Liver (tissue), 9 donors: ENCODE results near the gene MRPS30. TPM values are rescaled to one million over a fixed set of nuclear protein-coding genes. Genes with fewer than 3 reads are reported as not detected.

ENCODE experiments used
- DNase-seq: peaks from one replicate; pipeline ENCODE4 v3.0.0-alpha.2; 2017; ENCODE audit warnings: low spot score
- H3K27ac ChIP-seq, 2 donors: one replicate each; pipeline ENCODE4 v1.7.0; 2013; ENCODE audit warnings: inconsistent platforms in 2 of 2, low read length in 2 of 2, control low read depth in 1 of 2, low read depth in 1 of 2, mild to moderate bottlenecking in 1 of 2
- H3K27me3 ChIP-seq, 4 donors: one replicate each; pipeline versions ENCODE4 v1.6.1 to v1.7.0; 2013; ENCODE audit warnings: low read length in 3 of 4, inconsistent platforms in 1 of 4, mild to moderate bottlenecking in 1 of 4, moderate library complexity in 1 of 4; ENCODE audit not compliant: control insufficient read depth in 4 of 4, insufficient read depth in 4 of 4
- H3K36me3 ChIP-seq, 4 donors: one replicate each; pipeline versions ENCODE4 v1.6.1 to v1.7.0; 2013; ENCODE audit warnings: low read length in 3 of 4, mild to moderate bottlenecking in 3 of 4, low read depth in 1 of 4, moderate library complexity in 1 of 4; ENCODE audit not compliant: control insufficient read depth in 4 of 4, insufficient read depth in 3 of 4
- H3K4me1 ChIP-seq, 4 donors: one replicate each; pipeline versions ENCODE4 v1.6.1 to v1.7.0; 2013; ENCODE audit warnings: low read length in 3 of 4, mild to moderate bottlenecking in 3 of 4, moderate library complexity in 1 of 4; ENCODE audit not compliant: control insufficient read depth in 4 of 4, insufficient read depth in 4 of 4
- H3K4me3 ChIP-seq, 3 donors: one replicate each; pipeline versions ENCODE4 v1.6.1 to v1.7.0; 2013; ENCODE audit warnings: low read length in 3 of 3, control low read depth in 1 of 3, low read depth in 1 of 3, mild to moderate bottlenecking in 1 of 3
- H3K9ac ChIP-seq, 2 donors: one replicate each; pipeline ENCODE4 v1.7.0; 2013; ENCODE audit warnings: low read length in 2 of 2, mild to moderate bottlenecking in 2 of 2, moderate library complexity in 2 of 2, control low read depth in 1 of 2, low read depth in 1 of 2
- H3K9me3 ChIP-seq, 4 donors: one replicate each; pipeline versions ENCODE4 v1.6.1 to v1.7.0; 2013; ENCODE audit warnings: low read length in 3 of 4; ENCODE audit not compliant: control insufficient read depth in 4 of 4
- FOXA1 ChIP-seq: IDR thresholded peaks from 2 replicates; pipeline ENCODE4 v1.6.1; 2016; ENCODE audit warnings: antibody characterized with exemption
- FOXA2 ChIP-seq: IDR thresholded peaks from 2 replicates; pipeline ENCODE4 v1.6.1; 2016; ENCODE audit warnings: antibody characterized with exemption
- GABPA ChIP-seq, 2 donors: IDR thresholded peaks in 1 of 2; conservative IDR thresholded peaks in 1 of 2; 2 replicates each; pipeline ENCODE4 v1.6.1; 2016; ENCODE audit warnings: antibody characterized with exemption in 2 of 2, mild to moderate bottlenecking in 1 of 2, moderate library complexity in 1 of 2
- JUND ChIP-seq, 2 donors: IDR thresholded peaks; 2 replicates each; pipeline ENCODE4 v1.6.1; 2016; ENCODE audit warnings: antibody characterized with exemption in 2 of 2
- NR2F2 ChIP-seq: IDR thresholded peaks from 2 replicates; pipeline ENCODE4 v1.6.1; 2016; ENCODE audit warnings: antibody characterized with exemption
- RAD21 ChIP-seq, 2 donors: IDR thresholded peaks; 2 replicates each; pipeline ENCODE4 v1.6.1; 2016; ENCODE audit warnings: antibody characterized with exemption in 2 of 2, mild to moderate bottlenecking in 2 of 2
- RXRA ChIP-seq, 2 donors: IDR thresholded peaks; 2 replicates each; pipeline ENCODE4 v1.6.1; 2017 to 2018; ENCODE audit warnings: antibody characterized with exemption in 2 of 2, mild to moderate bottlenecking in 1 of 2
- SP1 ChIP-seq: IDR thresholded peaks from 2 replicates; pipeline ENCODE4 v1.6.1; 2018; ENCODE audit warnings: antibody characterized with exemption, mild to moderate bottlenecking
- TAF1 ChIP-seq: conservative IDR thresholded peaks from 2 replicates; pipeline ENCODE4 v1.6.1; 2016; ENCODE audit warnings: antibody characterized with exemption, mild to moderate bottlenecking
- YY1 ChIP-seq: IDR thresholded peaks from 2 replicates; pipeline ENCODE4 v1.6.1; 2016; ENCODE audit warnings: antibody characterized with exemption, mild to moderate bottlenecking
- WGBS: extraction: QIAGEN DNeasy Blood & Tissue Kit; methylation state at CpG from one replicate; pipeline ENCODE4 v1.1.7; 2013; 5-methylcytosine and 5-hydroxymethylcytosine counted together
- polyA plus RNA-seq, 2 donors: library from polyadenylated mRNA; stranded (reverse) in 1 of 2; unstranded in 1 of 2; fragments of 200-250 nt in 1 of 2; fragments of >200 nt in 1 of 2; fragmentation: Nextera tagmentation in 1 of 2; extraction: Ambion mirVana in 1 of 2; gene quantifications; one replicate each; pipeline versions ENCODE4 v1.2.1 to v1.2.3, GENCODE V29; 2013 to 2015
- total RNA-seq, 2 donors: library from RNA; depleted of rRNA; stranded (reverse); fragments of >200 nt; gene quantifications; one replicate each; pipeline ENCODE4 v1.2.3, GENCODE V29; 2014
- TF ChIP-seq, protein P1 (sequence below): IDR thresholded peaks from 2 replicates; pipeline ENCODE4 v1.6.1; 2016; ENCODE audit warnings: antibody characterized with exemption
- TF ChIP-seq, protein P2 (sequence below): IDR thresholded peaks from 2 replicates; pipeline ENCODE4 v1.6.1; 2016; ENCODE audit warnings: antibody characterized with exemption
- TF ChIP-seq, protein P3 (sequence below): IDR thresholded peaks from 2 replicates; pipeline ENCODE4 v1.6.1; 2016; ENCODE audit warnings: antibody characterized with exemption, mild to moderate bottlenecking
- TF ChIP-seq, protein P4 (sequence below): IDR thresholded peaks from 2 replicates; pipeline ENCODE4 v1.6.1; 2016; ENCODE audit warnings: antibody characterized with exemption
- TF ChIP-seq, protein P5 (sequence below): fragments of 150-350 bp; IDR thresholded peaks from 2 replicates; pipeline ENCODE4 v1.5.1; 2017; ENCODE audit warnings: improper control_type of control experiment, low read depth, low read length; ENCODE audit not compliant: missing input control
- donor health status: healthy.
- donor health status: healthy.
- donor health status: healthy.
- donor health status: healthy.
- donor health status: healthy.

The MRPS30 gene
- total and polyA plus RNA-seq, 4 donors, result 20.7 to 44.7 (median 34.3) TPM

DNA sequence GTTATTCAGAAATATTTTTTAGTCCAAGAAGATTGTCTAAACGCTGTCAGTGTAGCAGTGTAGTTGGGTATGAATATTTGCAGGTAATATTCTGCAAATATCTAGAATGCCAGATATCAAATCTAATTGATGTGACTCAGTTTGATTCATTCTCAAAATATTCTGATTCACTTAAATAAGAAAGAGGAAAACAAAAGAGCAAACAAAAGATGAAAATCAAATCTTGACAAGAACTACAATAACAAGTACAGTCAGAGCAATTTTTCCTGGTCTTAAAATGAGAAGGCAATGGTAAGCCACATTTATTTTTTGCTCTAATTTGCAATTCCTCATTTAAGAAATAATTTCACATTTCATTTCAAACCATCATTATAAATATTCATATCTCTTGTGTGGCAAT is 36.0 kb downstream of the MRPS30 start (continued):
- TF ChIP-seq YY1, result no peak
- TF ChIP-seq FOXA1, result no peak
- no peak for TF ChIP-seq FOXA2
- TF ChIP-seq SP1, result no peak
- TF ChIP-seq, protein P1, sequence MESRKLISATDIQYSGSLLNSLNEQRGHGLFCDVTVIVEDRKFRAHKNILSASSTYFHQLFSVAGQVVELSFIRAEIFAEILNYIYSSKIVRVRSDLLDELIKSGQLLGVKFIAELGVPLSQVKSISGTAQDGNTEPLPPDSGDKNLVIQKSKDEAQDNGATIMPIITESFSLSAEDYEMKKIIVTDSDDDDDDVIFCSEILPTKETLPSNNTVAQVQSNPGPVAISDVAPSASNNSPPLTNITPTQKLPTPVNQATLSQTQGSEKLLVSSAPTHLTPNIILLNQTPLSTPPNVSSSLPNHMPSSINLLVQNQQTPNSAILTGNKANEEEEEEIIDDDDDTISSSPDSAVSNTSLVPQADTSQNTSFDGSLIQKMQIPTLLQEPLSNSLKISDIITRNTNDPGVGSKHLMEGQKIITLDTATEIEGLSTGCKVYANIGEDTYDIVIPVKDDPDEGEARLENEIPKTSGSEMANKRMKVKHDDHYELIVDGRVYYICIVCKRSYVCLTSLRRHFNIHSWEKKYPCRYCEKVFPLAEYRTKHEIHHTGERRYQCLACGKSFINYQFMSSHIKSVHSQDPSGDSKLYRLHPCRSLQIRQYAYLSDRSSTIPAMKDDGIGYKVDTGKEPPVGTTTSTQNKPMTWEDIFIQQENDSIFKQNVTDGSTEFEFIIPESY, result no peak

DNA sequence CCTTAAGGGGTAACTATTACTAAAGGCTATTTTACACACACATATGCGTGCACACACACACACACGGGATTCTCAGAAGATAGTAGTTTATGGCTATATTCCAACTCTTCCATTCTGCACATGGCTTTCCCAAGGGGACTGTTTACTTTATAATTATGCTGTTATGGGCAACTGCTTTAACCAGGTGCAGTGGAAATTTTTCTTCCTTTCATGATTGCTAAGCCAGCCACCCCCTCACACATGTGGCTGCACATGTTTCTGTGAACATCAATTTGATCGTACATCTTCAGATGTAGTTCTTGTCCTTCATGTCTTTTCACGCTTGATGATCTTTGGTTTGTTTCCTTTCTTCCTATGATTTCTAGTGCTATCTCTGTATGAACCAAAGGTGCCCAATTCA is 37.0 kb downstream of the MRPS30 start:
- H3K9me3 ChIP-seq, result no peaks in the 10 kb centered on the region
- WGBS, result 87% methylated on average over 4 of the region's 4 CpGs
- no peak overlapping the region for H3K27ac ChIP-seq
- H3K36me3 ChIP-seq, result no peaks in the 10 kb centered on the region
- no peak overlapping the region for H3K4me3 ChIP-seq
- H3K9ac ChIP-seq, result no peak overlapping the region
- H3K27me3 ChIP-seq, result no peaks in the 10 kb centered on the region
- DNase-seq, result no peak
- no peaks in the 10 kb centered on the region for H3K4me1 ChIP-seq
- TF ChIP-seq FOXA2 (no peak), RAD21 (IDR thresholded peaks at IDR 0.05) (no peak), GABPA (IDR thresholded peaks at IDR 0.05 in 1 of 2, conservative IDR thresholded peaks at IDR 0.05 in 1 of 2) (no peak)
- TF ChIP-seq, protein P2, sequence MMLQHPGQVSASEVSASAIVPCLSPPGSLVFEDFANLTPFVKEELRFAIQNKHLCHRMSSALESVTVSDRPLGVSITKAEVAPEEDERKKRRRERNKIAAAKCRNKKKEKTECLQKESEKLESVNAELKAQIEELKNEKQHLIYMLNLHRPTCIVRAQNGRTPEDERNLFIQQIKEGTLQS, result no peak

DNA sequence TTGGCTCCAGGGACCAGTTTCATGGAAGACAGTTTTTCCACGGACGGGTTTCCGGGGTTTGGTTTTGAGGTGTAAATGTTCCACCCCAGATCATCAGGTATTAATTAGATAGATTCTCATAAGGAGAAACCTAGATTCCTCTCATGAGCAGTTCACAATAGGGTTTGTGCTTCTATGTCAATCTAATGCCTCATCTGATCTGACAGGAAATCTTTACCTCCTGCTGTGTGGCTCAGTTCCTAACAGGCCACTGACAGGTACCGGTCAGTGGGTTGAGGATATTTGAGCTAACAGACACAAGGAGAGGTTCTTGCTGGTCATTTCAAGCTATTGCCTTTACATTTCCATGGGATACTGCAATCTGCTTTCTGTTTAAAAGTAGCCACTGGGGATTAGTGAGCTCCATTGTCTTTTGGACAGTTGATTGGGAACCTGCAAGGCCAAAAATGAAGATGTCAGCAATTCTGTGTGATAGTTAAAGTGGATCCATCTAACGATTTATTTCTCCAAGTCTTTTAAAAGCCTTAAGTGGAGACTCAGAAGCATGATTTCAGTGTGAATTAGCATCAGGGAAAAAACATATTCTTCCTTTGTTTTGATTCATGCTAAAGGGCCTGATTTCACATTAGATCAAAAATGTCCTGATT is 38.6 kb downstream of the MRPS30 start:
- H3K36me3 ChIP-seq, result no peaks in the 10 kb centered on the region
- no peak overlapping the region for H3K4me3 ChIP-seq
- H3K4me1 ChIP-seq, result no peaks in the 10 kb centered on the region
- H3K27me3 ChIP-seq, result no peaks in the 10 kb centered on the region
- TF ChIP-seq, protein P3, sequence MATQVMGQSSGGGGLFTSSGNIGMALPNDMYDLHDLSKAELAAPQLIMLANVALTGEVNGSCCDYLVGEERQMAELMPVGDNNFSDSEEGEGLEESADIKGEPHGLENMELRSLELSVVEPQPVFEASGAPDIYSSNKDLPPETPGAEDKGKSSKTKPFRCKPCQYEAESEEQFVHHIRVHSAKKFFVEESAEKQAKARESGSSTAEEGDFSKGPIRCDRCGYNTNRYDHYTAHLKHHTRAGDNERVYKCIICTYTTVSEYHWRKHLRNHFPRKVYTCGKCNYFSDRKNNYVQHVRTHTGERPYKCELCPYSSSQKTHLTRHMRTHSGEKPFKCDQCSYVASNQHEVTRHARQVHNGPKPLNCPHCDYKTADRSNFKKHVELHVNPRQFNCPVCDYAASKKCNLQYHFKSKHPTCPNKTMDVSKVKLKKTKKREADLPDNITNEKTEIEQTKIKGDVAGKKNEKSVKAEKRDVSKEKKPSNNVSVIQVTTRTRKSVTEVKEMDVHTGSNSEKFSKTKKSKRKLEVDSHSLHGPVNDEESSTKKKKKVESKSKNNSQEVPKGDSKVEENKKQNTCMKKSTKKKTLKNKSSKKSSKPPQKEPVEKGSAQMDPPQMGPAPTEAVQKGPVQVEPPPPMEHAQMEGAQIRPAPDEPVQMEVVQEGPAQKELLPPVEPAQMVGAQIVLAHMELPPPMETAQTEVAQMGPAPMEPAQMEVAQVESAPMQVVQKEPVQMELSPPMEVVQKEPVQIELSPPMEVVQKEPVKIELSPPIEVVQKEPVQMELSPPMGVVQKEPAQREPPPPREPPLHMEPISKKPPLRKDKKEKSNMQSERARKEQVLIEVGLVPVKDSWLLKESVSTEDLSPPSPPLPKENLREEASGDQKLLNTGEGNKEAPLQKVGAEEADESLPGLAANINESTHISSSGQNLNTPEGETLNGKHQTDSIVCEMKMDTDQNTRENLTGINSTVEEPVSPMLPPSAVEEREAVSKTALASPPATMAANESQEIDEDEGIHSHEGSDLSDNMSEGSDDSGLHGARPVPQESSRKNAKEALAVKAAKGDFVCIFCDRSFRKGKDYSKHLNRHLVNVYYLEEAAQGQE, result no peak
- TF ChIP-seq, protein P4, sequence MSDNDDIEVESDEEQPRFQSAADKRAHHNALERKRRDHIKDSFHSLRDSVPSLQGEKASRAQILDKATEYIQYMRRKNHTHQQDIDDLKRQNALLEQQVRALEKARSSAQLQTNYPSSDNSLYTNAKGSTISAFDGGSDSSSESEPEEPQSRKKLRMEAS, result no peak
- TF ChIP-seq FOXA2 (no peak), NR2F2 (no peak), YY1 (no peak), RXRA (IDR thresholded peaks at IDR 0.05) (no peak), RAD21 (IDR thresholded peaks at IDR 0.05) (no peak), JUND (IDR thresholded peaks at IDR 0.05) (no peak), TAF1 (no peak)
- TF ChIP-seq, protein P5, sequence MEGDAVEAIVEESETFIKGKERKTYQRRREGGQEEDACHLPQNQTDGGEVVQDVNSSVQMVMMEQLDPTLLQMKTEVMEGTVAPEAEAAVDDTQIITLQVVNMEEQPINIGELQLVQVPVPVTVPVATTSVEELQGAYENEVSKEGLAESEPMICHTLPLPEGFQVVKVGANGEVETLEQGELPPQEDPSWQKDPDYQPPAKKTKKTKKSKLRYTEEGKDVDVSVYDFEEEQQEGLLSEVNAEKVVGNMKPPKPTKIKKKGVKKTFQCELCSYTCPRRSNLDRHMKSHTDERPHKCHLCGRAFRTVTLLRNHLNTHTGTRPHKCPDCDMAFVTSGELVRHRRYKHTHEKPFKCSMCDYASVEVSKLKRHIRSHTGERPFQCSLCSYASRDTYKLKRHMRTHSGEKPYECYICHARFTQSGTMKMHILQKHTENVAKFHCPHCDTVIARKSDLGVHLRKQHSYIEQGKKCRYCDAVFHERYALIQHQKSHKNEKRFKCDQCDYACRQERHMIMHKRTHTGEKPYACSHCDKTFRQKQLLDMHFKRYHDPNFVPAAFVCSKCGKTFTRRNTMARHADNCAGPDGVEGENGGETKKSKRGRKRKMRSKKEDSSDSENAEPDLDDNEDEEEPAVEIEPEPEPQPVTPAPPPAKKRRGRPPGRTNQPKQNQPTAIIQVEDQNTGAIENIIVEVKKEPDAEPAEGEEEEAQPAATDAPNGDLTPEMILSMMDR, result no peak
- WGBS, result 87% methylated on average over 5 of the region's 5 CpGs
- H3K9me3 ChIP-seq, result no peaks in the 10 kb centered on the region
- DNase-seq, result no peak
- no peak overlapping the region for H3K9ac ChIP-seq
- H3K27ac ChIP-seq, result no peak overlapping the region
